HG02763 (cell line): ENCODE measurements around the gene MYH4.

Experiments
- ATAC-seq: cut with Tn5 transposase; IDR thresholded peaks from one replicate; pipeline ENCODE4 v1.9.1; 2021; ENCODE audit warnings: mild to moderate bottlenecking, moderate library complexity; ENCODE audit not compliant: unreplicated experiment

The MYH4 gene

GRCh38 chr17:10469459-10469858 is at the start of gene MYH4:
MYH4 (minus strand) TSS chr17:10469559; CDS start chr17:10466745, 2,814 bp downstream.
- ATAC-seq, result no peak

GRCh38 chr17:10518271-10519037 is 49.1 kb upstream of the MYH4 start, which contains the start of gene MYH1:
MYH1 (minus strand) TSS chr17:10518542; CDS start chr17:10516642, 1,900 bp downstream.
- no peak for ATAC-seq

GRCh38 chr17:10516638-10517037 is 47.3 kb upstream of the MYH4 start:
- ATAC-seq, result no peak

- no peak for ATAC-seq
Measured at GRCh38 chr17:10516065-10516464, 46.7 kb upstream of the MYH4 start.

- ATAC-seq, result no peak
Measured at GRCh38 chr17:10513299-10514067, 44.1 kb upstream of the MYH4 start.

GRCh38 chr17:10512856-10513255 is 43.5 kb upstream of the MYH4 start:
- ATAC-seq, result no peak

GRCh38 chr17:10499950-10500349 is 30.6 kb upstream of the MYH4 start:
- ATAC-seq, result no peak

- no peak for ATAC-seq
Measured at GRCh38 chr17:10492004-10492403, 22.6 kb upstream of the MYH4 start.

- no peak for ATAC-seq
Measured at GRCh38 chr17:10482252-10482651, 12.9 kb upstream of the MYH4 start.

- ATAC-seq, result no peak
Measured at GRCh38 chr17:10477701-10478100, 8.3 kb upstream of the MYH4 start.

- no peak for ATAC-seq
Measured at GRCh38 chr17:10474536-10474935, 5.2 kb upstream of the MYH4 start.

- no peak for ATAC-seq
Measured at GRCh38 chr17:10471858-10472257, 2.5 kb upstream of the MYH4 start.

GRCh38 chr17:10463402-10463801 is 6.0 kb downstream of the MYH4 start:
- ATAC-seq, result no peak

- no peak for ATAC-seq
Measured at GRCh38 chr17:10460062-10460461, 9.3 kb downstream of the MYH4 start.

- ATAC-seq, result no peak
Measured at GRCh38 chr17:10458701-10459100, 10.7 kb downstream of the MYH4 start.

- ATAC-seq, result no peak
Measured at GRCh38 chr17:10457952-10458351, 11.4 kb downstream of the MYH4 start.

- ATAC-seq, result no peak
Measured at GRCh38 chr17:10447026-10447931, 22.1 kb downstream of the MYH4 start.

- ATAC-seq, result no peak
Measured at GRCh38 chr17:10439816-10440215, 29.5 kb downstream of the MYH4 start.

GRCh38 chr17:10435096-10435495 is 34.3 kb downstream of the MYH4 start:
- no peak for ATAC-seq

- ATAC-seq, result no peak
Measured at GRCh38 chr17:10429421-10430045, 39.8 kb downstream of the MYH4 start.

GRCh38 chr17:10428781-10429180 is 40.6 kb downstream of the MYH4 start:
- no peak for ATAC-seq
